Memory B cell (primary cell): ENCODE data around the gene LTC4S.

Source experiments
- ATAC-seq: fragments of 150-1000 bp; cut with Tn5 transposase; 2 replicates; pipeline ENCODE4 v1.10.0; 2021; ENCODE audit warnings: low read depth, mild to moderate bottlenecking, moderate library complexity
- DNase-seq, 2 donors: peaks; one replicate each; pipeline ENCODE4 v3.0.0; 2022; ENCODE audit warnings: low spot score in 2 of 2
- H3K27ac Mint-ChIP-seq: one replicate; pipeline ENCODE4 v1.8.0; 2022; ENCODE audit warnings: mild to moderate bottlenecking, moderate library complexity, mixed read lengths
- H3K27me3 Mint-ChIP-seq: one replicate; pipeline ENCODE4 v1.8.0; 2022; ENCODE audit warnings: mixed read lengths
- H3K36me3 Mint-ChIP-seq: one replicate; pipeline ENCODE4 v1.8.0; 2022; ENCODE audit warnings: mild to moderate bottlenecking, mixed read lengths
- H3K4me1 Mint-ChIP-seq: one replicate; pipeline ENCODE4 v1.8.0; 2022; ENCODE audit warnings: mixed read lengths
- H3K4me3 Mint-ChIP-seq: one replicate; pipeline ENCODE4 v1.8.0; 2022; ENCODE audit warnings: mild to moderate bottlenecking, moderate library complexity, mixed read lengths
- H3K9me3 Mint-ChIP-seq: one replicate; pipeline ENCODE4 v1.8.0; 2022; ENCODE audit warnings: mixed read lengths

LTC4S gene

GRCh38 chr5:179765400-179765799 is 28.4 kb upstream of the LTC4S start:
- peaks cover 23% of the 10 kb centered on the region for H3K4me1 Mint-ChIP-seq
- ATAC-seq (no peak), DNase-seq (no peak)
- H3K27ac Mint-ChIP-seq: no peak overlapping the region
- no peak overlapping the region for H3K4me3 Mint-ChIP-seq
- H3K36me3 Mint-ChIP-seq: peaks cover 10% of the 10 kb centered on the region
- H3K27me3 Mint-ChIP-seq: no peaks in the 10 kb centered on the region
- H3K9me3 Mint-ChIP-seq: no peaks in the 10 kb centered on the region

GRCh38 chr5:179766021-179766725 is 27.6 kb upstream of the LTC4S start:
- Mint-ChIP-seq H3K36me3 (peaks cover 14% of the 10 kb centered on the region), H3K27ac (no peak overlapping the region), H3K9me3 (no peaks in the 10 kb centered on the region), H3K4me3 (no peak overlapping the region), H3K27me3 (no peaks in the 10 kb centered on the region), H3K4me1 (peaks cover 20% of the 10 kb centered on the region)
- DNase-seq (no peak), ATAC-seq (no peak)

GRCh38 chr5:179766726-179767455 is 26.9 kb upstream of the LTC4S start:
- H3K9me3 Mint-ChIP-seq: no peaks in the 10 kb centered on the region
- H3K4me1 Mint-ChIP-seq: peaks cover 16% of the 10 kb centered on the region
- H3K27me3 Mint-ChIP-seq: no peaks in the 10 kb centered on the region
- H3K4me3 Mint-ChIP-seq: no peak overlapping the region
- peaks cover 16% of the 10 kb centered on the region for H3K36me3 Mint-ChIP-seq
- no peak for DNase-seq
- ATAC-seq: no peak
- no peak overlapping the region for H3K27ac Mint-ChIP-seq

GRCh38 chr5:179767496-179768100 is 26.2 kb upstream of the LTC4S start:
- Mint-ChIP-seq H3K4me3 (no peak overlapping the region), H3K4me1 (peaks cover 11% of the 10 kb centered on the region), H3K27me3 (no peaks in the 10 kb centered on the region), H3K9me3 (no peaks in the 10 kb centered on the region), H3K27ac (no peak overlapping the region), H3K36me3 (peaks cover 22% of the 10 kb centered on the region)
- ATAC-seq (no peak), DNase-seq (no peak)

- no peak overlapping the region for H3K27ac Mint-ChIP-seq
- no peaks in the 10 kb centered on the region for H3K27me3 Mint-ChIP-seq
- no peaks in the 10 kb centered on the region for H3K9me3 Mint-ChIP-seq
- ATAC-seq (no peak), DNase-seq (no peak)
- no peak overlapping the region for H3K4me3 Mint-ChIP-seq
- peaks cover 29% of the 10 kb centered on the region for H3K36me3 Mint-ChIP-seq
- peaks cover 5% of the 10 kb centered on the region for H3K4me1 Mint-ChIP-seq
Measured at GRCh38 chr5:179768326-179769085, 25.3 kb upstream of the LTC4S start.

GRCh38 chr5:179769271-179769670 is 24.5 kb upstream of the LTC4S start:
- no peak for DNase-seq
- no peak for ATAC-seq
- Mint-ChIP-seq H3K27ac (no peak overlapping the region), H3K9me3 (no peaks in the 10 kb centered on the region), H3K4me1 (no peaks in the 10 kb centered on the region), H3K36me3 (peaks cover 35% of the 10 kb centered on the region), H3K4me3 (no peak overlapping the region), H3K27me3 (no peaks in the 10 kb centered on the region)

- Mint-ChIP-seq H3K4me1 (no peaks in the 10 kb centered on the region), H3K9me3 (no peaks in the 10 kb centered on the region), H3K27me3 (no peaks in the 10 kb centered on the region), H3K4me3 (no peak overlapping the region), H3K27ac (no peak overlapping the region), H3K36me3 (peaks cover 37% of the 10 kb centered on the region)
- ATAC-seq (no peak), DNase-seq (no peak)
Measured at GRCh38 chr5:179769796-179770195, 24.0 kb upstream of the LTC4S start.

GRCh38 chr5:179771311-179771895 is 22.4 kb upstream of the LTC4S start:
- no peaks in the 10 kb centered on the region for H3K9me3 Mint-ChIP-seq
- H3K36me3 Mint-ChIP-seq: peaks cover 39% of the 10 kb centered on the region
- no peak for DNase-seq
- H3K27ac Mint-ChIP-seq: no peak overlapping the region
- H3K4me1 Mint-ChIP-seq: no peaks in the 10 kb centered on the region
- H3K27me3 Mint-ChIP-seq: no peaks in the 10 kb centered on the region
- no peak for ATAC-seq
- no peak overlapping the region for H3K4me3 Mint-ChIP-seq

- no peak overlapping the region for H3K27ac Mint-ChIP-seq
Measured at GRCh38 chr5:179772351-179772750, 21.4 kb upstream of the LTC4S start.

GRCh38 chr5:179773686-179774040 is 20.1 kb upstream of the LTC4S start:
- Mint-ChIP-seq H3K4me1 (no peaks in the 10 kb centered on the region), H3K4me3 (no peak overlapping the region), H3K9me3 (no peaks in the 10 kb centered on the region), H3K27me3 (no peaks in the 10 kb centered on the region), H3K36me3 (peaks cover 47% of the 10 kb centered on the region), H3K27ac (peak overlapping the region; percentile 28)
- ATAC-seq (no peak), DNase-seq (no peak)

More at GRCh38 chr5:179772351-179772750, 21.4 kb upstream of the LTC4S start:
- no peaks in the 10 kb centered on the region for H3K9me3 Mint-ChIP-seq
- no peaks in the 10 kb centered on the region for H3K4me1 Mint-ChIP-seq
- DNase-seq: no peak
- no peak overlapping the region for H3K4me3 Mint-ChIP-seq
- H3K27me3 Mint-ChIP-seq: no peaks in the 10 kb centered on the region
- peaks cover 40% of the 10 kb centered on the region for H3K36me3 Mint-ChIP-seq
- no peak for ATAC-seq

GRCh38 chr5:179774442-179774841 is 19.3 kb upstream of the LTC4S start:
- no peaks in the 10 kb centered on the region for H3K9me3 Mint-ChIP-seq
- peaks cover 42% of the 10 kb centered on the region for H3K36me3 Mint-ChIP-seq
- H3K4me1 Mint-ChIP-seq: no peaks in the 10 kb centered on the region
- ATAC-seq: no peak
- DNase-seq: no peak
- H3K27me3 Mint-ChIP-seq: no peaks in the 10 kb centered on the region
- H3K4me3 Mint-ChIP-seq: no peak overlapping the region
- no peak overlapping the region for H3K27ac Mint-ChIP-seq

- Mint-ChIP-seq H3K36me3 (peaks cover 41% of the 10 kb centered on the region), H3K4me3 (no peak overlapping the region), H3K9me3 (no peaks in the 10 kb centered on the region), H3K27me3 (no peaks in the 10 kb centered on the region), H3K4me1 (no peaks in the 10 kb centered on the region), H3K27ac (no peak overlapping the region)
- ATAC-seq: no peak
- DNase-seq: no peak
Measured at GRCh38 chr5:179776411-179776938, 17.3 kb upstream of the LTC4S start.

GRCh38 chr5:179777456-179777855 is 16.3 kb upstream of the LTC4S start:
- no peak overlapping the region for H3K27ac Mint-ChIP-seq
- no peaks in the 10 kb centered on the region for H3K9me3 Mint-ChIP-seq
- no peak for ATAC-seq
- no peaks in the 10 kb centered on the region for H3K27me3 Mint-ChIP-seq
- no peak for DNase-seq
- H3K4me3 Mint-ChIP-seq: no peak overlapping the region
- peaks cover 36% of the 10 kb centered on the region for H3K36me3 Mint-ChIP-seq
- H3K4me1 Mint-ChIP-seq: no peaks in the 10 kb centered on the region
